GM21526 (cell line): ENCODE data around the gene ABCG1.

Experiments used
- ATAC-seq: cut with Tn5 transposase; IDR thresholded peaks from one replicate; pipeline ENCODE4 v1.9.1; 2021; ENCODE audit warnings: moderate library complexity; ENCODE audit not compliant: unreplicated experiment, low FRiP score

ABCG1 gene

DNA sequence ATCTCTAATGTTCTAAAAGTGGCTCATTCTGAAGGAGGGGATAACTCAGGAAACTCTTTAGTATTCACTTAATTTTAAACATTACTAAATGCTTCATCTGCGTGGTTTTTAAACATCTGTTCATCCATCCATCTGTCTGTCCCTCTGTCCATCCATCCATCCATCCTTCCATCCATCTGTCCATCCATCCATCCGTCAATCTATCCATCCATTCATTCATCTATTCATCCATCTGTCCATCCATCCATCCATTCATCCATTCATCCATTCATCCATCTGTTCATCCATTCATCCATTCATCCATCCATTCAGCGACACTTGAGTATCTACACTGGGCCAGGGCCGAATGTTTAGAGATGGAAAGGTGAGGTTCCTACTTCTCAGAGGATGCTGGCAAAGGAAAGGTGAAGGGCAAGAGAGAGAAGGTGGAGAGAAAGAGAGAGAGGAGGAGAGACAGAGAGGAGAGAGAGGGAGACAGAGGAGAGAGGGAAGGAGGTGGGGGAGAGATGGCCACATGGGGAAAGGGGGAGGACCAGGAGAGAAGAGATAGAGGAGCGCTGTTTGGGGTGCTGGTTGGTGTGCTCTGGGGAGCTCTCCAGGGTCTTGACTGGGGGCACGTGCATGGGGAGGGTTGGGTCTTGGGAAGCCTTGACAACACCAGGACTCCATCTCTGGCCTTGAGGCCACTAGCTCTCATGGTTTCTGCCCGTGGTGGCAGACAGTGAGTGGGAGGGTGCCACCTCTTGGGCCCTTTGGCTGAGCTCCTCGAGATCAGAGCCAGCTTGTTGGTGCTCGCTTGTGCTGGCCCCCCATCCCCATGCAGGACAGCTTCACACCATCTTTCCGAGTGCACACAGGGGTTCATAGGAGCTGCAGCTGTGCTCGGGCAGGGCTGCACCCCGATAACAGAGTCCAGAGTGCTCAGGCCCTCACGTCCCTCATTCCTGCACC lies 45.6 kb downstream of the ABCG1 start:
- ATAC-seq = no peak

DNA sequence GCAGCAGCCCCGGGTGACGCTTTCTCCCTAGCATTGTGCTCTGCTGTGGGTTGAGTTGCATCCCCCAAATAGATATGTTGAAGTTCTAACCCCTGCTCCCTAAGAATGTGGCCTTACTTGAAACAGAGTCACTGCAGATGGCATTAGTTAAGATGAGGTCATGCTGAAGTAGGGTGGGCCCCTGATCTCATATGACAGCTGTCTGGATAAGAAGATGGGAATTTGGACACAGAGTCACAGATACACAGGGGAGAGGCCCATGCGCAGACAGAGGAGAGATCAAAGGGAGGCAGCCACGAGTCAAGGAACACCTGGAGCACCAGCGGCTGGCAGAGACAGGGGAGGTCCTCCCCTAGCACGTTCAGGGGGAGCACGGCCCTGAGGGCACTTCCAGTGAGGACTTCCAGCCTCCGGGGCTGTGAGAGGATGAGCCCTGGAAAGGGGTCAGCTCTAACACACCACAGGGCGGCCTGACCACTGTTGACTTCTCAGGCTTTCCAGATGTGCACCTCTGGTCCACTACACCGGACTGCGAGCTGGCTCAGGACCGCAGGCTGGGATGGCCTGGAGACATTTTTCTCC lies 46.4 kb downstream of the ABCG1 start:
- ATAC-seq = no peak

GRCh38 chr21:42266971-42267556 lies 48.1 kb downstream of the ABCG1 start:
- no peak for ATAC-seq

GRCh38 chr21:42269386-42269785 lies 50.4 kb downstream of the ABCG1 start:
- ATAC-seq = no peak

- ATAC-seq = no peak
Measured at GRCh38 chr21:42271065-42271464, 52.1 kb downstream of the ABCG1 start.

DNA sequence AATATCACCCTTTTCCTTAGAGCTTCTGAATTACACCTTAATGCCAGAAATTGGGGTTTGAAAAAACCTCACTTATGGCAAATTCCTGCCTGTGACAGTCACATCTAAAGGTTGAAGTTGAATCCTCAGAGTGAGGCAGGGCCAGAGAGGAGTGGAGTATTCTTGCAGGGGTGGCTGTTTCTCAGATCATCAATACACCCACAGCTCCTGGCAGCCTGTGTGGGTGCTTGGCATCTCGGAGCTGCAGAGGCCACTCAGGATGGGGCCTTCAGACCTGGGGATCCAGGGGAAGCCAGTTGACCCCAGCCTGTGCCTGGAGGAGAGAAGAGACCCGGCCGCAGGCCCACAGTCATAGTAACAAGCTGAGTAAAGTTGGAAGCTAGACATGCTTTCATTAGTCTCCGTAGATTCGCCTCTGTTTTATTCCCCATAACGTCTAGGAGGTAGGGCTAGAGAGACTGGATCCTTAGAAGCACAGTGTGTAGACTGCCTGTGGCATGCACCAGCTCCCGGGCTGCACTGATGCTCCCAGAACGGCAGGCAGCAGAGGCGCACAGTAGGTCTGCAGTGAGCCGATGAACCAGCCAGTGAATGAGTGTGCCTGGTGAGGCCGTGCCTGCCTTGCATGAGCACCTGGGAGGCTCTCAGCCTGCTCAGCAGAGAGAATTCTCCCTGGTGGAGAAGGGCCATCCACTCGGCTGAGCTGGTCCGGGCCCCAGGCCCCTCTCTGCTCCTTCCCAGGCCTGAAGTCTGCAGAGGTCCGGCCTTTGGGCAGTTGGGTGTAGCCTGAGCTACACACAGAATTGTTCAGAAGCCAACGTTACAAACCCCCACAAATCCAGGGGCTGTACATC lies 53.4 kb downstream of the ABCG1 start:
- no peak for ATAC-seq

DNA sequence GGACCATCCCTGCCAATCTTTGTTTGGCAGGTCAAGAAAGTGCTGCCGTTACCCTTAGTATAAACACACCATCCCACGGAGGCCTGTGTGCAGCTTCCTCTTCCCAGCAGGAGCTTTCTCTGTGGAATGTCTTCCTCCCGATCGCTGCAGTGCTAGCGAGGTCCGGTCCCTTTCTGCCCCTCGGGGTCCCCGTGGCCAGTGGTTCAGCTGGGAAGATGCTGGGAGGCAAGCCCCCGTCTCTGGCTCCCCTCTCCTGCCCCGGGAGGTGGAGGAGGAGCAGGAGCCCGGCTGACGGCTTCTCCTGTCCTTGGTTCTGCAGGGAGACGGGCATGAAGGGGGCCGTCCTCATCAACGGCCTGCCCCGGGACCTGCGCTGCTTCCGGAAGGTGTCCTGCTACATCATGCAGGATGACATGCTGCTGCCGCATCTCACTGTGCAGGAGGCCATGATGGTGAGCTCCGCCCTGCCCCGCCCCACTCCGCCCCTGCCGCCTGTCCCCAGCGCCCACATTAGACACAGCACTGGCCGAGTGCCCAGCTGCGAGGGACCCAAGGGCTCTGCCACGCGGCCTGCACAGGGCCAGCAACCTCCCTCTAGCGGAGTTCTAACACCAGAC lies 54.2 kb downstream of the ABCG1 start:
- no peak for ATAC-seq

DNA sequence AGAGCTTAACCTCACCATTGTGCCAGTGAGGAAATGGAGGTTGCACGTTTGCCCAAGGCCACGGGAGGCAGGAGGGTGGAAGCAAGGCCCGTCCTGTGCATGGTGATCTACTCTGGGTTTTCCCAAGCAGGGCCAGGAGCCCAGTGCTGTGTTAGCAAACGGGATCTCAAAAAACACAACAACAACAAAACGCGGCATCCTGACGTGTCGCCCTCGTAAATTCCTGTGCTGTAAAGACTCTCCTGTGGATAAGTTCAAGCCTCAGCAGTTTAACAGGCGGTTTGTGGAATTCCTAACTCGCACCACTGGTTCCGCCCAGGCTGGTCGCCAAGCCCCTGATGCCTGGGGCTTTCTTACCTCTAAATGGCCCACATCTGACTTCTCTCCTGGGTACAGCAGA lies 57.1 kb downstream of the ABCG1 start:
- ATAC-seq = no peak

DNA sequence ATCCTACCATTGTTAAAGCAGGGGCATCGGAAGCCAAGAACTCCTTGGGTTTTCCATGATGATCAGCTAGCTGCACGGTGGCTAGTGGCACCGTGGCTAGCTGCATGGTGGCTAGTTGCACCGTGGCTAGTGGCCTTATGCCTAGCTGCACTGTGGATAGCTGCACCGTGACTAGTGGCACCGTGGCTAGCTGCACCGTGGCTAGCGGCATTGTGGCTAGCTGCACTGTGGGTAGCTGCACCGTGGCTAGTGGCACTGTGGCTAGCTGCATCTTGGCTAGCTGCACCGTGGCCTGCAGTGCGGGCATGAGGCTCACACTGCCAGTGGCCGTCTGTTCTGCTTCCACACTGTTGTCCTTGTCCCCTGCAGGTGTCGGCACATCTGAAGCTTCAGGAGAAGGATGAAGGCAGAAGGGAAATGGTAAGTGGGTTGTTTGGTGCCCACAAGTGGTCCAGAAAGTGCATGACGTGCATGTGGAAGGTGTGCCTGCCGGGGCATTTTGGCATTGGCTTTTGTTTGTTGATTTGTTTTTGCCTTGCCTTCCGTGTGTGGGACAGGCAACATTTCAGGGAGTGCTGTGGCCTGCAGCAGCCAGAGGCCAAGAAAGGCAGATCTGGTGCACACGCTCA lies 57.7 kb downstream of the ABCG1 start:
- ATAC-seq = no peak

DNA sequence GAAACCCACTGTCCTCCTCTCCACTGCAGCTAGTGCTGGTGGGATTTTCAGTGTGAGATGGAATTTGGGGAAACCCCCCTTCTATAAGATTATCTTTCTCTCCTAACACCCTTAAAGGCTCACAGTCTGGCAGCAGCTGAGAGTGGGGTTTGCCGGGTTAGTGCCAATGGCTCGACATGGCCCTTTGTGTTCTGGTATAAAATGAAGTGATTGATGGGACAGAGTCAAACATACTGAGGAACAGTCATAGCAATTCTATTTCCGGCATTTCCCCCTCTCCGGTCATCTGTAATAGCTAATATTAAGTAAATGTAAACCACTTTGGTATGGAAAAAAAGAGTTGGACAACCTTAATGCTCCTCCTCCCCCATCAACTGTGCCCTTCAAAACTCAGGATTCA lies 58.7 kb downstream of the ABCG1 start:
- ATAC-seq = no peak

DNA sequence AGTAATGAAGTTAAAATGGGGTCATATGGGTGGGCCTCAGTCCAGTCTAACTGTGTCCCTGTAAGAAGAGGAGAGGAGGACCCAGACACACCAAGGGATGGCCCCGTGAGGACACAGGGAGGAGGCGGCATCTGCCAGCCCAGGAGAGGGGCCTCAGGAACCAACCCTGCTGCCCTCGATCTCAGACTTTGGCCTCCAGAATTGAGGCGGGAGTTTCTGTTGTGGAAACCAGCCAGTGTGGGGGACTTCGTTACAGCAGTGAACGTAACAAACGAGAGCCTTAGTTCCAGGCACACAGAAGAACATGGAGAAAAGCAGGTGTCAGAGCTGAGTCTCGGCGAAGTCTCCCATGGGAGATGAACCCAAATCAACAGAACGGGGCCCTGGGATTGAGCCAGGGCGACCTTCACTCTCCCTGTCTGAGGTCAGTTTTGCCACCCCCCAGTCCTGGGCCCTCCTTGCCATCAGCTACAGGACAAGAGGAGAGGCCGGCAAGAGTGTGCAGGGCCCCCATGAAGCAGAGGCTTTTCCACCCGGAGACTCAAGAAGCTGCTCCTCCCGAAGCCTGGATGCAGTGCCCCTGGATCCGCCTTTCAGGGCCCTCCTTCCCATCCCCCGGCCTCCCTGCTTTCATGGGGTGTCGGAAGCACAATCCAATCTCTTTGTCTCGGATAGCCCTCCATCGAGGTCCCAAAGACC lies 59.7 kb downstream of the ABCG1 start:
- ATAC-seq = no peak

- ATAC-seq = no peak
Measured at GRCh38 chr21:42279341-42279871, 60.5 kb downstream of the ABCG1 start.

DNA sequence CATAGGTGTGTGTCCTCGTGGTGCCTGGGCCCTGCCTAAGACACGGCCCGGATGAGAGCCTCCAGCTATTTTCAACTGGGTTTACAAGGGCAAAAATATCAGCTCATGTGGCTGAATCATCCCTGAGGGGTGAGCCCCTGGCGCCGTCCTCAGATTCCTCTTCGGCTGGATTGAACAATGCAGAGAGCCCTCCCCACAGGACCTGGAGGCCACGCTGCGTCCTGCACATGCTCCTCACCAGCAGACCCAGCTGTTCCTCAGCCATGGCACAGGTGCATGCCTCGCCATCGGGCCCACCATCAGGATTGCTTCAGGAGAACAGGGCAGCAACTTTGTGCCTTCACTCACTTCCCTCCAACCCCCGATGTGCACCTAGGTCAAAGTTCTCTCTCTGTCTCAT lies 60.9 kb downstream of the ABCG1 start:
- no peak for ATAC-seq

DNA sequence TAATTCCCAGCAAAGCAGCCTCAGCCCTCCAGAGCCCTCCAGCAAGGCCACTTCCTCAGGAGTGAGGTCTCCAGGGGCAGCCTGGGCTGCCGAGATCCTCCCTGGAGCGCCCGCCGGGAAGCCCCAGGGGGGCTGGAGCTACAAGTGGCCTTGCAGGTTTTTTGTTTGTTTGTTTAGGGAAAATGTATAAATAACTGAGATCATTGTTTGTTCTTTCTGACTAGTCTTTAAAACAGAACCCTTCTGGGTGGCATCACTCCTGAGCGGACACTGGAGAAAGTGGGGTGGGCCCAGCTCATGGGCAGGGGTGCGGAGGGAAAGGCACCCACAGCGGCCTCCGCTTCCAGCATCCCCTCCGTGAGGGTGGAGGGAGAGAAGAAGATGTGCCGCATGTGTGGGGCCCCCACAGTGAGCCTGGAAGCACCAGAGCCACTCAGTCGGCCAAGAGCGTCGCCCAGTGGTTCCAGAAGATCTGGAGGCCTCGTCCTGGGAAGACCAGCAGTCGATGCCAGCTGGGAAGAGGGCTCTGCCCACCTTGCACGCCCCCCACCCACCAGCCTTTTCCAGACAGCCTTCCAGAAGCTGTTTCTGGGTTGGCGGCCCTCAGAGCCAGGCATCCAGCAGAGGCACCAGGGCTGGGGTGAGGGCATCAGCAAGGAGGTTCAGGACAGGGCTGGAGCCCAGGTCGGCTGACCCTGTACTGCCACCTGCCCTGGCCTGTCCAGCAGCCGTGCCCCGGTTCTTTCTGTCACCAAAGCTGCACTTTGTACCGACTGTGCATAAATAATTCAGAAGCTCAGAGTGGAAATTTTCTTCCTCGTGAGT lies 61.6 kb downstream of the ABCG1 start:
- no peak for ATAC-seq

- no peak for ATAC-seq
Measured at GRCh38 chr21:42281181-42281680, 62.3 kb downstream of the ABCG1 start.

DNA sequence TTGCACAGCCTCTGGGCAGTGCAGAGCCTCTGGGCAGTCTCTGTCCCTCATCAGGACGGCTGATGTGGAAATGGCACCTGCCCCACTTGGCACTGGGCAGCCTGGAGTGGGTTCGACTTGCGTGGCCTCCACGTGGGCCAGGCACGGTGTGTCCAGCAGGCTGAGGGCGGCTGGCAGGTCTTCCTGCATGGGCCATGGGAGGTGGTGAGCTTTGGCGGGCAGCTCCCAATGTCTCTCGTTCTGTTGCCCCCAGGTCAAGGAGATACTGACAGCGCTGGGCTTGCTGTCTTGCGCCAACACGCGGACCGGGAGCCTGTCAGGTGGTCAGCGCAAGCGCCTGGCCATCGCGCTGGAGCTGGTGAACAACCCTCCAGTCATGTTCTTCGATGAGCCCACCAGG lies 63.1 kb downstream of the ABCG1 start:
- ATAC-seq = no peak

GRCh38 chr21:42282715-42283114 lies 63.8 kb downstream of the ABCG1 start:
- no peak for ATAC-seq
